Measurements from ENCODE around the gene TPSAB1.

The TPSAB1 gene

DNA sequence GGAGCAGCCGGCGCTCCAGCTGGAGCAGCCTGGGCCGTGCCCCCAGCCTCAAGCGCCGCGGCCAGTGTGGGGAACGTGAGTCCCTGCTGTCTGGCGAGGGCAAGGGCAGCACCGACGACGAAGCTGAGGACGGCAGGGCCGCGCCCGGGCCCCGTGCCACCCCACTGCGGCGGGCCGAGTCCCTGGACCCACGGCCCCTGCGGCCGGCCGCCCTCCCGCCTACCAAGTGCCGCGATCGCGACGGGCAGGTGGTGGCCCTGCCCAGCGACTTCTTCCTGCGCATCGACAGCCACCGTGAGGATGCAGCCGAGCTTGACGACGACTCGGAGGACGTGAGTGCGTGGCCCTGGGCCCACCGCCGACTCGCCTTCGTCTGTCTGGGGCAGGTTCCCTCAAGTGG lies 31.4 kb upstream of the TPSAB1 start:
- no peak for DNase-seq (ENCODE audit: extremely low read depth in 1 of 2, low read depth in 1 of 2)

- no peak for DNase-seq (ENCODE audit: extremely low read depth in 1 of 2, low read depth in 1 of 2)
These were observed 30.0 kb upstream of the TPSAB1 start for GRCh38 chr16:1210461-1210860.

DNA sequence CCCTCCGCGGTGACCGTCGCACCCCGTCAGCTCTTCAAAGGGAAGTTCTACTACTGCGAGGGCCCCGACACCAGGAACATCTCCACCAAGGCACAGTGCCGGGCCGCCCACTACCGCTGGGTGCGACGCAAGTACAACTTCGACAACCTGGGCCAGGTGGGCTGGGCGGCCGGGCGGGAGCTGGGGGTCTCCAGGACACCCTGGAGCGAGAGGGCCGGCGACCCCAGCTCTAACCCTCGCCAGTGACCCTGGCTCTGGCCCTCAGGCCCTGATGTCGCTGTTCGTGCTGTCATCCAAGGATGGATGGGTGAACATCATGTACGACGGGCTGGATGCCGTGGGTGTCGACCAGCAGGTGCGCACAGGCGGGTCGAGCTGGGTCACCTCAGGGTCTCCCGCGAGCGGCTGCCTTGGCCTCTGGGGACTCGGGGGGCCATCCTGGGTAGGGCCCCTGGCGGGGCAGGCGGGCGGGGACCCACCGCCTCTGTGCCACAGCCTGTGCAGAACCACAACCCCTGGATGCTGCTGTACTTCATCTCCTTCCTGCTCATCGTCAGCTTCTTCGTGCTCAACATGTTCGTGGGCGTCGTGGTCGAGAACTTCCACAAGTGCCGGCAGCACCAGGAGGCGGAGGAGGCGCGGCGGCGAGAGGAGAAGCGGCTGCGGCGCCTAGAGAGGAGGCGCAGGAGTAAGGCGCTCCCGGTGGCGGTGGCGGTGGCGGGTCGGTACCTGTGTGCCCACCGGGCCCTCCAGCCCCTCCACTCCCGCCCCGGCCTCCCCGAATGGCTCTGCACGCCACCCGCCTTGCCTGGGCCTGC lies 28.8 kb upstream of the TPSAB1 start:
- DNase-seq (ENCODE audit: extremely low read depth in 1 of 2, low read depth in 1 of 2): no peak

- no peak for DNase-seq (ENCODE audit: extremely low read depth in 1 of 2, low read depth in 1 of 2)
These were observed 27.8 kb upstream of the TPSAB1 start for GRCh38 chr16:1212616-1213194.

- no peak for DNase-seq (ENCODE audit: extremely low read depth in 1 of 2, low read depth in 1 of 2)
These were observed 27.3 kb upstream of the TPSAB1 start for GRCh38 chr16:1213231-1213630.

DNA sequence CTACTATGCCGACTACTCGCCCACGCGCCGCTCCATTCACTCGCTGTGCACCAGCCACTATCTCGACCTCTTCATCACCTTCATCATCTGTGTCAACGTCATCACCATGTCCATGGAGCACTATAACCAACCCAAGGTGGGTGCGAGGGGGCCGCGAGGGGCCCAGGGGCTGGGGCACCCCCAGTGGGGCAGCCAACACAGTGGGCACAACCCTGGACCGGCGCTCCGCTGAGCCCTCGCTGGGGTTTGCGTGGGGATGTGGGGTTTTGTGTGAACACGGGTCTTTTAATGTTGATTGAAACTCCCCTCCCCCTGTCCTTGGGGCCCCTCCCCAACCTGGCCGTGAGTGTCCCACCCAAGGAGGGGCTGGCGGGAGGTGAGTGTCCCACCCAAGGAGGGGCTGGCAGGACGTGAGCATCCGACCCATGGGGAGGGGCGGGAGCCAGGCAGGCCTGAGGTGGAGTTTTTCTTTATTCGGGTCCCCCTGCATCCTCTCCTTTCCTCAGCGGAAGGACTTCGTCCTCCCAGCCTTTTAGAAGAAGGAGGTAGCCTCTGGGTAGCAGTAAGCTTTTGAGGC lies 26.6 kb upstream of the TPSAB1 start:
- no peak for DNase-seq (ENCODE audit: extremely low read depth in 1 of 2, low read depth in 1 of 2)

- DNase-seq (ENCODE audit: extremely low read depth in 1 of 2, low read depth in 1 of 2): no peak
These were observed 25.8 kb upstream of the TPSAB1 start for GRCh38 chr16:1214719-1215118.

DNA sequence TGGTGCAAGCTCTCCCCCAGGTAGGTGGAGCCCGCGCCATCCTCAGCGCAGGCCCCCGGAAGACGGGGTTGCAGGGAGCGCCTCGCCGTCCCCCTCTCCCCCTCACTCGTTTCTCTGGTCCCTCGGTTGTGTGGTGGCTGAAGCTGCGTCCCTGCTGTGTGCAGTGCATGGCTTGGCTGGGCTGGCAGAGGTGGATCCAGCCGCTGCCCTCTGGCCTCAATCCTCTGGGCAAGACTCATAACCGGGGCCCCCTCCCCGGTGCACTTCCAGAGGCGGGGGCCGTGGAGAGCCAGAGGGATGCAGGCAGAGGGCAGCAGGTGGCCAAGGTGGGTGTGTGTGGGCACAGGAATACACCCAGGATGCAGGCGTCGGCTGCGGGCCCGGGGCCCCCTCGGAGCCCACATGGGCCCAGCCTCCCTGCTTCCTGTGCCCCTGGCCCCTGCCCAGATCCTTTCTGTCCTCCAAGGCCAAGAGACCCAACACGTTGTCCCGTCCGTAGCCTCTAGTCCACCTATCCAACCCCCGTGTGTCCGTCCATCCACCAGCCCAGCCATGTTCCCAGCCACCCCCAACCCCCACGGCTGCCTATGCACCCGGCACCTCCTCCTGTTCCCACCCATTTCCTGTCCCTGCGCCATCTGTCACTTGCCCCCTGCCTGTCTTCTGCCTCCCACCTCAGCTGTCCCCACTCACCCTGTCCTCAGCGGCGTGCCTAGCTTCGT lies 24.8 kb upstream of the TPSAB1 start:
- DNase-seq (ENCODE audit: extremely low read depth in 1 of 2, low read depth in 1 of 2): no peak

DNA sequence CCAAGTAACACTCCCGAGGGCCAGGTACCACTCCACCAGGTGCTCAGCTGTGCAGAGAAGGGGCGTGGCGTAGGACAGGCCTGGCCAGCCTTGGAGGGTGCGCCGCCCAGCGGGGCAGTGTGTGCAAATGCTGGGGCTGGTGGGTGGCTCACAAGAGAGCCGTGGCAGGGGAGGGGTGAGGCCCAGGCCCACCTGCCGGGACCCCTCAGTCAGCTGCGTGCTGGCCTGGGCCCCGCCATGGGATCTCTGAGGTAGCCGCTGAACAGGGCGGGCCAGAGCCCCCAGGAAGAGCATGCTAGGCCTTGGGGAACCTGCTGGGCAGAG lies 24.2 kb upstream of the TPSAB1 start:
- no peak for DNase-seq (ENCODE audit: extremely low read depth in 1 of 2, low read depth in 1 of 2)

- DNase-seq (ENCODE audit: extremely low read depth in 1 of 2, low read depth in 1 of 2): no peak
These were observed 23.7 kb upstream of the TPSAB1 start for GRCh38 chr16:1216681-1217400.

GRCh38 chr16:1217526-1217925 lies 23.0 kb upstream of the TPSAB1 start:
- DNase-seq (ENCODE audit: extremely low read depth in 1 of 2, low read depth in 1 of 2): no peak

GRCh38 chr16:1218061-1218929 lies 22.2 kb upstream of the TPSAB1 start:
- no peak for DNase-seq (ENCODE audit: extremely low read depth in 1 of 2, low read depth in 1 of 2)

GRCh38 chr16:1218930-1219611 lies 21.4 kb upstream of the TPSAB1 start:
- DNase-seq (ENCODE audit: extremely low read depth in 1 of 2, low read depth in 1 of 2): no peak

DNA sequence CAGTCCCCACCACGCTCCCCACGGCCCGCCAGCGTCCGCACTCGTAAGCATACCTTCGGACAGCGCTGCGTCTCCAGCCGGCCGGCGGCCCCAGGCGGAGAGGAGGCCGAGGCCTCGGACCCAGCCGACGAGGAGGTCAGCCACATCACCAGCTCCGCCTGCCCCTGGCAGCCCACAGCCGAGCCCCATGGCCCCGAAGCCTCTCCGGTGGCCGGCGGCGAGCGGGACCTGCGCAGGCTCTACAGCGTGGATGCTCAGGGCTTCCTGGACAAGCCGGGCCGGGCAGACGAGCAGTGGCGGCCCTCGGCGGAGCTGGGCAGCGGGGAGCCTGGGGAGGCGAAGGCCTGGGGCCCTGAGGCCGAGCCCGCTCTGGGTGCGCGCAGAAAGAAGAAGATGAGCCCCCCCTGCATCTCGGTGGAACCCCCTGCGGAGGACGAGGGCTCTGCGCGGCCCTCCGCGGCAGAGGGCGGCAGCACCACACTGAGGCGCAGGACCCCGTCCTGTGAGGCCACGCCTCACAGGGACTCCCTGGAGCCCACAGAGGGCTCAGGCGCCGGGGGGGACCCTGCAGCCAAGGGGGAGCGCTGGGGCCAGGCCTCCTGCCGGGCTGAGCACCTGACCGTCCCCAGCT lies 20.3 kb upstream of the TPSAB1 start:
- no peak for DNase-seq (ENCODE audit: extremely low read depth in 1 of 2, low read depth in 1 of 2)

GRCh38 chr16:1220841-1221627 lies 19.5 kb upstream of the TPSAB1 start:
- no peak for DNase-seq (ENCODE audit: extremely low read depth in 1 of 2, low read depth in 1 of 2)

GRCh38 chr16:1221628-1222552 lies 18.6 kb upstream of the TPSAB1 start:
- DNase-seq (ENCODE audit: extremely low read depth in 1 of 2, low read depth in 1 of 2): no peak
